AG09309 (cell line): Measurements from ENCODE around the gene VPREB1.
A peak's percentile ranks its signal among the peaks of the same experiment; 100 is the strongest.

Experiments used
- DNase-seq: peaks from one replicate; pipeline ENCODE4 v3.0.0-alpha.2; 2010; ENCODE audit warnings: low read depth
- H3K4me3 ChIP-seq: 2 replicates; pipeline ENCODE4 v1.5.1; 2011; ENCODE audit warnings: mild to moderate bottlenecking, low read depth, low read length, moderate library complexity; ENCODE audit not compliant: control insufficient read depth
- TF ChIP-seq, protein P1 (sequence below): IDR thresholded peaks from 2 replicates; pipeline ENCODE4 v1.5.1; 2011; ENCODE audit warnings: mild to moderate bottlenecking, low read depth, low read length, inconsistent platforms; ENCODE audit not compliant: insufficient read depth, control insufficient read depth; ENCODE audit errors: missing control alignments

Gene VPREB1

DNA sequence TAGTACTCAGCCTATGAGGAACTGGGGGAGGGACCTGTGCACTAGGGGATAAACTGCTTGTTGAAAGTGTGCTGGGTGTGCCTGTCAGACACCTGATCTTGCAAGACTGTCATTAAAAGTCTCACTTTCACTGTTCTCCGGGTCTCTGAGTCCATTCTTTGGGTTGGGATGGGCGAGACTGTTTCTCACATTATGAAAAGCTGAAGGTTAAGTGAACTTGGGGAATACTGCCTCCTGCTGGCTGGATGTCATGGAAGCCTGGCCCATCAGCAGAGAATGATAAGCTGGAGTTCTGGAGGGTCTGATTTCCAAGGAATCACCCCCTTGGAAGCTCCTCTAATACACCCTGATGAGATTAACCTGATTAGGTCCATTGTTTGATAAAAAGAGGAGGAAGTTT, 9.0 kb upstream of the VPREB1 start:
- DNase-seq: no peak
- H3K4me3 ChIP-seq: no peak overlapping the region
- TF ChIP-seq, protein P1, sequence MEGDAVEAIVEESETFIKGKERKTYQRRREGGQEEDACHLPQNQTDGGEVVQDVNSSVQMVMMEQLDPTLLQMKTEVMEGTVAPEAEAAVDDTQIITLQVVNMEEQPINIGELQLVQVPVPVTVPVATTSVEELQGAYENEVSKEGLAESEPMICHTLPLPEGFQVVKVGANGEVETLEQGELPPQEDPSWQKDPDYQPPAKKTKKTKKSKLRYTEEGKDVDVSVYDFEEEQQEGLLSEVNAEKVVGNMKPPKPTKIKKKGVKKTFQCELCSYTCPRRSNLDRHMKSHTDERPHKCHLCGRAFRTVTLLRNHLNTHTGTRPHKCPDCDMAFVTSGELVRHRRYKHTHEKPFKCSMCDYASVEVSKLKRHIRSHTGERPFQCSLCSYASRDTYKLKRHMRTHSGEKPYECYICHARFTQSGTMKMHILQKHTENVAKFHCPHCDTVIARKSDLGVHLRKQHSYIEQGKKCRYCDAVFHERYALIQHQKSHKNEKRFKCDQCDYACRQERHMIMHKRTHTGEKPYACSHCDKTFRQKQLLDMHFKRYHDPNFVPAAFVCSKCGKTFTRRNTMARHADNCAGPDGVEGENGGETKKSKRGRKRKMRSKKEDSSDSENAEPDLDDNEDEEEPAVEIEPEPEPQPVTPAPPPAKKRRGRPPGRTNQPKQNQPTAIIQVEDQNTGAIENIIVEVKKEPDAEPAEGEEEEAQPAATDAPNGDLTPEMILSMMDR: peak; percentile 34

DNA sequence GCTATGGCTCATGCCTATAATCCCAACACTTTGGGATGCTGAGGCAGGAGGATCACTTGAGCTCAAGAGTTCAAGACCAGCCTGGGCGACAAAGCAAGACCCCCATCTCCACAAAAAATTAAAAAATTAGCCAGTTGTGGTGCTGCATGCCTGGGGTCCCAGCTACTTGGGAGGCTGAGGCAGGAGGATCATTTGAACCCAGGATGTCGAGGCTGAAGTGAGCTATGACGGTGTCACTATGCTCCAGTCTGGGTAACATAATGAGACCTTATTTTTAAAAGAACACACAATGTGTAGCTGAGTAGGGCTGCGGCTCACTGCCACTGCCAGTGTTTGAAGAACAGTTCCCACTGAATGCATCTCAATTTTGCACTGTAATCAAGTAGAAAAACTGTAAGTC, 7.1 kb upstream of the VPREB1 start:
- TF ChIP-seq, protein P1: no peak
- H3K4me3 ChIP-seq: no peak overlapping the region
- no peak for DNase-seq

DNA sequence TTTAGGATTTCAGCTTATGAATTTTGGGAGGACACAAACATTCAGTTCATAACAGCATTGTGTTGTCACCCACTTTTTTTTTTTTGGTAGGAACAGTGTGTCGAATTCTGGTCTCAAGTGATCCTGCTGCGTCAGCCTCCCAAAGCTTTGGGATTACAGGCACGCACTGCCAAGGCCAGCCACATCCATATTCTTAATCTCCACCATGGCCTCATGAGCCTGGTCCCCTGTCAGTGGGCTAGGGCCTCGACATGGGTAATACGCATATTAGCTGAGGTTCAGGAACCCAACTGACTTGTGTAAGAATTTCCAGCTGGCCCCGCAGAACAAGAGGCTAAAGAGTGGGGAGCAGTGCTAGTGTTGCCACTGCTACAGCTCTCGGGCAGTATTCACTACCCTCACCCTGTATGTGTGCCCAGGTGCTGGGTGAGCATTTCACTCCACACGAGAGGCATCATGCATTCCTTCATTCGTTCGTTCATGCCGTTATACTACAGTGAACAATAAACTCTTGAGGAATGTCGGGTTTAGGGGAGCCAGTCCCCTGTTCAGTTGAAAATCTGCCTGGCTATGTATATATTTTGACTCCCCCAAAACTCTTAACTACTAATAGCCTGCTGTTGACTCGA, 5.2 kb upstream of the VPREB1 start:
- TF ChIP-seq, protein P1: no peak
- DNase-seq: no peak
- H3K4me3 ChIP-seq: no peak overlapping the region

DNA sequence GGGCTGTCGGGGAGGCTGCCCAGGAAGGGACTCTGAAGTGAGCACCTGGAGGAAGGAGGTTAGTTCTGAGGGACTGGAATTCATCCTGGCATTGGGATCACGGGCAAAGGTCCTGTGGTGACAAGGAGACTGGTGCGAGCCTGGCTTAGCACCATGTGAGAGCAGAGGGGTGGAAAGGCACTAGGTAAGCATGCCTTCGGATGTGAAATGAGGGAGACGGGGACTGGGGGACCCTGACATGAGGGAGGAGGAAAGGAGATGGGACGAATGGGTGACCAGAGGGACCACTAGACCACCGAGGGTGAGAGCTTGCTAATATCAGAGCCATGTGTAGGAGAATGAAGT, 3.1 kb upstream of the VPREB1 start:
- no peak for DNase-seq
- H3K4me3 ChIP-seq: no peak overlapping the region
- TF ChIP-seq, protein P1: no peak

DNA sequence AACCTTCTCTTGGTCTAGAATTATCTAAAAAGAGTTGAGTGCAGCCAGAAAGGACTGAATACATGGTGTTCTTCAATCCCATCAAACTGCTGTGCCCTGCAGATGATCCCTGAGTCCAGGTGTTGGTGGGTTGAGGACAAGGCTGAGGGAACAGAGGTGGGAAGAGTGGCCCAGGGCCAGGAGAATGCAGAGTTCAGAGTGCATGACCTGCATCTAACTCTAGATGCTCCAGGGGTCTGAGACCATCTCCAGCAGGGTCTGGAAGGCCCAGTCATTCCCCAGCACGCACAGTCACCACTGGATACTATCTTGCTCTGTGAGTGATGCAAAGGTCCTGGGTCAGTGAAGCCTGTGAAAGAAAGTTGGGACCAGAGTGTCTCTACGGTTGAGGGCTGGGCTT, 2.1 kb upstream of the VPREB1 start:
- TF ChIP-seq, protein P1: no peak
- H3K4me3 ChIP-seq: no peak overlapping the region
- DNase-seq: no peak

DNA sequence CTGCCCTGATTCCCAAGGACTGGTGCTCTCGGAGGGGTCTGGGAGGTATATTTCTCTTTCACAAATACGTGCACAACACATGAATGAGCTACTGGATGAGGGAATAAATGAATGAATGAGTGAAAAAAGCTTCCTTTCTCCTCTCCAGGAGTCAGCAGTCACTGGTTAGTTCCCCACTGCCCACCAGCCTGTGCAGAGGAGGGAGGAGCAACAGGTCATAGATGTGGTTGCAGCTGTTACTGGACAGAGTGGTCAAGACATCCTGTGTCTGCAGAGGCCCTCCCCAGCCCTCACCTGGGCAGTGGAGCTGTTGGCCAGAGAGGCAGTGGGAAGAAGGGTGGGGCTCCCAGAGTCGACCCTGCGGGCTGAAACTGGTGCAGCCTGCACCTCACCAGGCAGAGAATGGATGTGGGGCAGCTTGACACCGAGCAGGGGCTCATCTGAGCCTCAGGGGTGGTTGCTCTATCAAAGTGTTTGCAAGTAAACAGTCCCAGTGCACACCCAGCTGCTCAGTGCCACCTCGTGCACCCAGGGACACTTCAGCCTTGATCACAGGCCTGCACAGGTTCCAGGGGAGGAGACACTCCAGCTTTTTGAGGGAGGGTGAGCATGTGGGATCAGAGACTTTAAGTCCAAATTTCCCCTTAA, 1.4 kb upstream of the VPREB1 start:
- no peak overlapping the region for H3K4me3 ChIP-seq
- TF ChIP-seq, protein P1: no peak
- DNase-seq: no peak
